Hepatocyte (in vitro differentiated cells): Measurements from ENCODE around the gene SGMS1. TPM values are rescaled to one million over a fixed set of nuclear protein-coding genes. Genes with fewer than 3 reads are reported as not detected.

Experiments
- DNase-seq: peaks from one replicate; pipeline ENCODE4 v3.0.0-alpha.2; 2016; ENCODE audit warnings: low spot score
- H2AFZ ChIP-seq: fragments of 200-600 bp; sonication (generic); 2 replicates; pipeline ENCODE4 v1.6.0; 2016; ENCODE audit warnings: antibody characterized with exemption, mild to moderate bottlenecking
- H3K27ac ChIP-seq: fragments of 200-600 bp; sonication (generic); 2 replicates; pipeline ENCODE4 v1.5.1; 2016; ENCODE audit warnings: mild to moderate bottlenecking
- H3K27me3 ChIP-seq: fragments of 200-600 bp; sonication (generic); 2 replicates; pipeline ENCODE4 v1.6.1; 2016
- H3K36me3 ChIP-seq: fragments of 200-600 bp; sonication (generic); replicated peaks from 2 replicates; pipeline ENCODE4 v1.5.1; 2016; ENCODE audit warnings: low read depth; ENCODE audit not compliant: insufficient read depth
- H3K4me1 ChIP-seq: fragments of 200-600 bp; sonication (generic); 2 replicates; pipeline ENCODE4 v1.5.1; 2016; ENCODE audit warnings: mild to moderate bottlenecking, moderate library complexity; ENCODE audit not compliant: insufficient read depth
- H3K4me2 ChIP-seq: fragments of 200-600 bp; sonication (generic); 2 replicates; pipeline ENCODE4 v1.6.0; 2016
- H3K4me3 ChIP-seq: fragments of 200-600 bp; sonication (generic); 2 replicates; pipeline ENCODE4 v1.5.1; 2016; ENCODE audit warnings: mild to moderate bottlenecking
- H3K79me2 ChIP-seq: fragments of 200-600 bp; sonication (generic); 2 replicates; pipeline ENCODE4 v1.6.0; 2017; ENCODE audit warnings: mild to moderate bottlenecking
- H3K9me2 ChIP-seq: fragments of 200-600 bp; sonication (generic); replicated peaks from 2 replicates; pipeline ENCODE4 v1.6.0; 2017; ENCODE audit warnings: mild to moderate bottlenecking; ENCODE audit not compliant: insufficient read depth
- H3K9me3 ChIP-seq: fragments of 200-600 bp; sonication (generic); 2 replicates; pipeline ENCODE4 v1.5.1; 2016; ENCODE audit warnings: low read depth, mild to moderate bottlenecking
- H4K20me1 ChIP-seq: fragments of 200-600 bp; sonication (generic); 2 replicates; pipeline ENCODE4 v1.6.0; 2016; ENCODE audit warnings: mild to moderate bottlenecking; ENCODE audit not compliant: insufficient read depth, poor library complexity, severe bottlenecking
- EZH2 ChIP-seq: fragments of 200-600 bp; sonication (generic); IDR thresholded peaks from 2 replicates; pipeline ENCODE4 v1.6.1; 2016; ENCODE audit warnings: antibody characterized with exemption, mild to moderate bottlenecking, borderline replicate concordance
- EZH2phosphoT487 ChIP-seq: fragments of 200-600 bp; sonication (generic); IDR thresholded peaks from one replicate; pipeline ENCODE4 v1.6.1; 2018; ENCODE audit warnings: antibody characterized with exemption, mild to moderate bottlenecking, low read depth, moderate library complexity; ENCODE audit not compliant: unreplicated experiment, severe bottlenecking
- WGBS: methylation state at CpG from one replicate; pipeline ENCODE4 v1.1.6; 2016; ENCODE audit warnings: low lambda C conversion rate; ENCODE audit errors: missing lambda C conversion rate; 5-methylcytosine and 5-hydroxymethylcytosine counted together
- polyA plus RNA-seq: library from polyadenylated mRNA; unstranded; fragments of >200 nt; fragmentation: Nextera tagmentation; extraction: Ambion mirVana; gene quantifications from 2 replicates; pipeline ENCODE4 v1.2.1, GENCODE V29; 2016
- total RNA-seq: library from RNA; depleted of rRNA; stranded (reverse); fragments of >200 nt; gene quantifications from 2 replicates; pipeline ENCODE4 v1.2.3, GENCODE V29; 2014
- TF ChIP-seq, protein P1 (sequence below): fragments of 200-600 bp; sonication (generic); IDR thresholded peaks from 2 replicates; pipeline ENCODE4 v1.5.1; 2016; ENCODE audit warnings: antibody characterized with exemption, mild to moderate bottlenecking; ENCODE audit not compliant: poor library complexity

The SGMS1 gene
- total and polyA plus RNA-seq, 2 experiments from 2014 or later: 28.1 to 87.8 TPM

DNA sequence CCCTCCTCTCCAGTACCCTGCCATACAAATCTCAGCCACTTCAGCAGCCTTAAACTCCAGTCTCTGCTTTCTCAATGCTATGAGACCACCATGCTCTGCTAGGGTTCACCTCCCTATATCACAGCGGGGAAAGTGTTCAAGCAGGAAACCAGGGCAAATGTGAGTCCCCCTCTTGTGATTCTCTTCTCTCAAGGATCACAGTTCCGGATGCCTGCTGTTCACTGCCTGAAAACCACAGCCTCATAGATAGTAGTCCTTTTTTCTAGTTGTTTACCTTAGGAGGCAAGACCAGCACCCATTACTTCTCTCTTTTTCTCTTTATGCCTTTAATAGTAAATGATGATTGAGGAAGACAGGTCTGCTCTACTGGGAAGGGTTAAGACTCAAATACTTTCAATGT, 100.8 kb downstream of the SGMS1 start:
- 78% methylated on average over 2 of the region's 2 CpGs for WGBS
- Histone ChIP-seq H3K27me3 (no peaks in the 10 kb centered on the region), H3K79me2 (peaks cover 29% of the 10 kb centered on the region), H3K4me1 (no peaks in the 10 kb centered on the region), H3K36me3 (no peaks in the 10 kb centered on the region), H3K4me3 (no peak overlapping the region), H3K9me3 (no peaks in the 10 kb centered on the region), H2AFZ (no peak overlapping the region), H3K27ac (no peak overlapping the region), H3K4me2 (no peak overlapping the region), H3K9me2 (no peaks in the 10 kb centered on the region), H4K20me1 (no peaks in the 10 kb centered on the region)
- no peak for TF ChIP-seq EZH2phosphoT487
- TF ChIP-seq EZH2: no peak
- TF ChIP-seq, protein P1, sequence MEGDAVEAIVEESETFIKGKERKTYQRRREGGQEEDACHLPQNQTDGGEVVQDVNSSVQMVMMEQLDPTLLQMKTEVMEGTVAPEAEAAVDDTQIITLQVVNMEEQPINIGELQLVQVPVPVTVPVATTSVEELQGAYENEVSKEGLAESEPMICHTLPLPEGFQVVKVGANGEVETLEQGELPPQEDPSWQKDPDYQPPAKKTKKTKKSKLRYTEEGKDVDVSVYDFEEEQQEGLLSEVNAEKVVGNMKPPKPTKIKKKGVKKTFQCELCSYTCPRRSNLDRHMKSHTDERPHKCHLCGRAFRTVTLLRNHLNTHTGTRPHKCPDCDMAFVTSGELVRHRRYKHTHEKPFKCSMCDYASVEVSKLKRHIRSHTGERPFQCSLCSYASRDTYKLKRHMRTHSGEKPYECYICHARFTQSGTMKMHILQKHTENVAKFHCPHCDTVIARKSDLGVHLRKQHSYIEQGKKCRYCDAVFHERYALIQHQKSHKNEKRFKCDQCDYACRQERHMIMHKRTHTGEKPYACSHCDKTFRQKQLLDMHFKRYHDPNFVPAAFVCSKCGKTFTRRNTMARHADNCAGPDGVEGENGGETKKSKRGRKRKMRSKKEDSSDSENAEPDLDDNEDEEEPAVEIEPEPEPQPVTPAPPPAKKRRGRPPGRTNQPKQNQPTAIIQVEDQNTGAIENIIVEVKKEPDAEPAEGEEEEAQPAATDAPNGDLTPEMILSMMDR: no peak
- DNase-seq: no peak

DNA sequence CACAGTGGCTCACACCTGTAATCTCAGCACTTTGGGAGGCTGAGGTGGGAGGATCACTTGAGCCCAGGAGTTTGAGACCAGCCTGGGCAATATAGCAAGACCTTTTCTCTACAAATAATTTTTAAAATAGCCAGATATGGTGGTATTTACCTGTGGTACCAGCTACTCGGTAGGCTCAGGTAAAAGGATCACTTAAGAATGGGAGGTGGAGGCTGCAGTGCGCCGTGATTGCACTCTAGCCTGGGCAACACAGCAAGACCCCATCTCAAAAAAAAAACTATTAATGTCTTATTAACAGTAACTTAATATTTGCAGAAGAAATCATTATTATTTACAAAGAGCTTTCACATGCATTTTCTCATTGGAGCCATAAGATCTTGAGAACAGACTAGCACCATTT, 103.6 kb downstream of the SGMS1 start:
- H3K27ac ChIP-seq: no peak overlapping the region
- no peaks in the 10 kb centered on the region for H3K9me2 ChIP-seq
- WGBS: 99% methylated on average over 3 of the region's 3 CpGs
- no peak overlapping the region for H3K4me3 ChIP-seq
- no peaks in the 10 kb centered on the region for H3K36me3 ChIP-seq
- no peaks in the 10 kb centered on the region for H4K20me1 ChIP-seq
- H3K4me1 ChIP-seq: no peaks in the 10 kb centered on the region
- DNase-seq: no peak
- peaks cover 21% of the 10 kb centered on the region for H3K79me2 ChIP-seq
- no peak overlapping the region for H2AFZ ChIP-seq
- TF ChIP-seq EZH2 (no peak), EZH2phosphoT487 (no peak)
- TF ChIP-seq, protein P1: no peak
- H3K27me3 ChIP-seq: no peaks in the 10 kb centered on the region
- no peak overlapping the region for H3K4me2 ChIP-seq
- no peaks in the 10 kb centered on the region for H3K9me3 ChIP-seq

DNA sequence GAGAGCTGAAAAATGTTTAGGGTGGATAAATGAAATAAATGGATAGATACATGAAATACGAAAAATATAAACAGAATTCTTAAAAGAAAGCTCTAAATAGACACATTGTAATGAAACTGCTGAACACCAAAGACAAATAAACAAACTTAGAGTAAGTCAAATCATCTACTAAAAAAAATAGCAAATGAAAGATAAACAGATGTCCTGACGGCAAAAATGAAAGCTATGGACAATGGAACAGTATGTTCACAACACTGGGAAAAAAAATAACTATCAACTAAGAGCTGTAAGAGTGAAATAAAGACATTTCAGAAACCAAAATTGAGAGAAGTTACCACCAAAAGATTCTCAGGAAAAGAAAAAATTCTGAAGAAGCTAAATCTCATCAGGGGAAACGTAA, 106.1 kb downstream of the SGMS1 start:
- no peak overlapping the region for H3K4me3 ChIP-seq
- H3K36me3 ChIP-seq: no peaks in the 10 kb centered on the region
- no peaks in the 10 kb centered on the region for H4K20me1 ChIP-seq
- H3K4me1 ChIP-seq: no peaks in the 10 kb centered on the region
- no peaks in the 10 kb centered on the region for H3K9me2 ChIP-seq
- WGBS: 77% methylated on average over 3 of the region's 3 CpGs
- no peak overlapping the region for H3K27ac ChIP-seq
- no peaks in the 10 kb centered on the region for H3K9me3 ChIP-seq
- TF ChIP-seq EZH2phosphoT487: no peak
- TF ChIP-seq EZH2: no peak
- TF ChIP-seq, protein P1: no peak
- peak overlapping the region; percentile 25 for H3K4me2 ChIP-seq
- no peaks in the 10 kb centered on the region for H3K27me3 ChIP-seq
- H3K79me2 ChIP-seq: peaks cover 16% of the 10 kb centered on the region
- DNase-seq: no peak
- H2AFZ ChIP-seq: no peak overlapping the region

DNA sequence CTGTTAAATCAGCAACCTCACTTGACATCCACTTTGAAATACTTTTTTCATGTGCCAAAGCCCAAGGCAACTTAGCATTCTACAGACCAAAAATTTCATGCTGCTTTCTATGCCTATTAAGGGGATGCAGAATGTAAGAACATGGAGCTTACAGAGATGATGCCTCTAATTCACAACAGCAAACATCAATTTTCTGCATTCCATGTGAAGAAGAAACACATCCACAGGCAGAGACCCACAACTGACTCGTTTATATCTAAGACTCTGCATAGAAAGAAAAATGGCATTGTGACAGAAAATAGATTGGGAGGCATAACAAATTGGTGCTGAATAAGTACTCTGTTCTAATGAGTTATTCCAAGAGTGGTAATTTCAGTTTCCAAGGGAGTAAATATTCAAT, 107.6 kb downstream of the SGMS1 start:
- 96% methylated on average over 1 of the region's 1 CpG for WGBS
- H3K79me2 ChIP-seq: peaks cover 4% of the 10 kb centered on the region
- no peak for DNase-seq
- H3K36me3 ChIP-seq: no peaks in the 10 kb centered on the region
- no peaks in the 10 kb centered on the region for H3K9me3 ChIP-seq
- H3K9me2 ChIP-seq: no peaks in the 10 kb centered on the region
- H2AFZ ChIP-seq: no peak overlapping the region
- no peaks in the 10 kb centered on the region for H3K27me3 ChIP-seq
- no peak overlapping the region for H3K27ac ChIP-seq
- TF ChIP-seq EZH2 (no peak), EZH2phosphoT487 (no peak)
- TF ChIP-seq, protein P1: no peak
- H3K4me2 ChIP-seq: no peak overlapping the region
- no peak overlapping the region for H3K4me3 ChIP-seq
- no peaks in the 10 kb centered on the region for H4K20me1 ChIP-seq
- H3K4me1 ChIP-seq: no peaks in the 10 kb centered on the region
